ENCODE measurements around the gene SPARC.

Gene SPARC

GRCh38 chr5:151661968-151662732 is 24.6 kb downstream of the SPARC start:
- H3K4me1 ChIP-seq (ENCODE audit: insufficient read depth, poor library complexity, severe bottlenecking) = peaks cover 4% of the 10 kb centered on the region
- no peak overlapping the region for H3K4me3 ChIP-seq (ENCODE audit: severe bottlenecking)
- H3K36me3 ChIP-seq (ENCODE audit: low read depth) = peaks cover 53% of the 10 kb centered on the region
- TF ChIP-seq CTCF (IDR thresholded peaks at IDR 0.05; ENCODE audit: poor library complexity, severe bottlenecking) = no peak
- no peaks in the 10 kb centered on the region for H3K27me3 ChIP-seq (ENCODE audit: insufficient read depth, poor library complexity, severe bottlenecking)
- DNase-seq (ENCODE audit: low spot score) (no peak), ATAC-seq (ENCODE audit: low read depth) (no peak)
- peak overlapping the region; percentile 24 for H3K27ac ChIP-seq (ENCODE audit: poor library complexity, severe bottlenecking)
- no peaks in the 10 kb centered on the region for H3K9me3 ChIP-seq (ENCODE audit: severe bottlenecking)

- DNase-seq (ENCODE audit: low spot score) = no peak
- Histone ChIP-seq H3K27ac (ENCODE audit: poor library complexity, severe bottlenecking) (peak overlapping the region; percentile 24), H3K36me3 (ENCODE audit: low read depth) (peaks cover 40% of the 10 kb centered on the region), H3K4me3 (ENCODE audit: severe bottlenecking) (no peak overlapping the region), H3K27me3 (ENCODE audit: insufficient read depth, poor library complexity, severe bottlenecking) (no peaks in the 10 kb centered on the region), H3K4me1 (ENCODE audit: insufficient read depth, poor library complexity, severe bottlenecking) (peaks cover 4% of the 10 kb centered on the region), H3K9me3 (ENCODE audit: severe bottlenecking) (no peaks in the 10 kb centered on the region)
- ATAC-seq (ENCODE audit: low read depth) = peak; percentile 67
- no peak for TF ChIP-seq CTCF (IDR thresholded peaks at IDR 0.05; ENCODE audit: poor library complexity, severe bottlenecking)
Measured at GRCh38 chr5:151660616-151661495, 25.9 kb downstream of the SPARC start.

- ATAC-seq (ENCODE audit: low read depth) (peak; percentile 87), DNase-seq (ENCODE audit: low spot score) (no peak)
- TF ChIP-seq CTCF (IDR thresholded peaks at IDR 0.05; ENCODE audit: poor library complexity, severe bottlenecking) = peak; percentile 99
- Histone ChIP-seq H3K27ac (ENCODE audit: poor library complexity, severe bottlenecking) (no peak overlapping the region), H3K27me3 (ENCODE audit: insufficient read depth, poor library complexity, severe bottlenecking) (no peaks in the 10 kb centered on the region), H3K4me1 (ENCODE audit: insufficient read depth, poor library complexity, severe bottlenecking) (peaks cover 4% of the 10 kb centered on the region), H3K4me3 (ENCODE audit: severe bottlenecking) (no peak overlapping the region), H3K36me3 (ENCODE audit: low read depth) (peaks cover 24% of the 10 kb centered on the region), H3K9me3 (ENCODE audit: severe bottlenecking) (no peaks in the 10 kb centered on the region)
Measured at GRCh38 chr5:151659001-151659754, 27.5 kb downstream of the SPARC start.

- ATAC-seq (ENCODE audit: low read depth) (no peak), DNase-seq (ENCODE audit: low spot score) (no peak)
- peaks cover 4% of the 10 kb centered on the region for H3K4me1 ChIP-seq (ENCODE audit: insufficient read depth, poor library complexity, severe bottlenecking)
- H3K4me3 ChIP-seq (ENCODE audit: severe bottlenecking) = no peak overlapping the region
- no peaks in the 10 kb centered on the region for H3K27me3 ChIP-seq (ENCODE audit: insufficient read depth, poor library complexity, severe bottlenecking)
- 0 out of 2 replicates have a peak, but pooled peaks cover 4% of the 10 kb centered on the region for H3K36me3 ChIP-seq (ENCODE audit: low read depth)
- no peak overlapping the region for H3K27ac ChIP-seq (ENCODE audit: poor library complexity, severe bottlenecking)
- no peak for TF ChIP-seq CTCF (IDR thresholded peaks at IDR 0.05; ENCODE audit: poor library complexity, severe bottlenecking)
- no peaks in the 10 kb centered on the region for H3K9me3 ChIP-seq (ENCODE audit: severe bottlenecking)
Measured at GRCh38 chr5:151657114-151657513, 29.6 kb downstream of the SPARC start.

Measured in RWPE2 (cell line).